H1 (cell line): ENCODE measurements around the gene CES4A. TPM values are rescaled to one million over a fixed set of nuclear protein-coding genes. Genes with fewer than 3 reads are reported as not detected.

Source experiments
- CTCF ChIA-PET: fragments of 300-600 bp; sonication (Branson Sonifier 250); formaldehyde crosslinking; loops from one replicate; lab custom pipeline; 2021; ENCODE audit not compliant: partially characterized antibody; lab: Charles Lee
- POLR2A ChIA-PET: fragments of 300-600 bp; sonication (Branson Sonifier 250); formaldehyde crosslinking; loops from one replicate; lab custom pipeline; 2021; ENCODE audit warnings: inconsistent platforms; ENCODE audit not compliant: partially characterized antibody; lab: Charles Lee
- DNase-seq, 2 experiments: peaks; one replicate each; pipeline versions ENCODE4 v3.0.0 to v3.0.0-alpha.2; 2010 to 2022; ENCODE audit warnings: low spot score in 2 of 2, low read depth in 1 of 2, mixed read lengths in 1 of 2
- FAIRE-seq: peaks from 2 replicates; lab custom pipeline; 2011; peaks lifted over from hg19 to GRCh38; lab: Jason Lieb, UNC
- H2AFZ ChIP-seq: 2 replicates; pipeline ENCODE4 v1.8.1; 2012; ENCODE audit warnings: low read length, inconsistent platforms
- H2AK5ac ChIP-seq: 2 replicates; pipeline ENCODE4 v1.6.1; 2013; ENCODE audit warnings: low read depth, low read length
- H2BK120ac ChIP-seq: replicated peaks from 2 replicates; pipeline ENCODE3; 2013; ENCODE audit warnings: low read depth, low read length, inconsistent platforms
- H2BK12ac ChIP-seq: 2 replicates; pipeline ENCODE4 v1.6.1; 2013; ENCODE audit warnings: low read depth, low read length
- H2BK15ac ChIP-seq: 2 replicates; pipeline ENCODE4 v1.6.1; 2013; ENCODE audit warnings: low read length
- H2BK20ac ChIP-seq: 2 replicates; pipeline ENCODE4 v1.6.1; 2013; ENCODE audit warnings: low read length
- H2BK5ac ChIP-seq: 2 replicates; pipeline ENCODE4 v1.6.1; 2013; ENCODE audit warnings: low read depth, low read length
- H3K14ac ChIP-seq: 2 replicates; pipeline ENCODE4 v1.6.1; 2013; ENCODE audit warnings: inconsistent platforms; ENCODE audit not compliant: insufficient read length
- H3K18ac ChIP-seq: 2 replicates; pipeline ENCODE4 v1.6.1; 2013; ENCODE audit warnings: low read length; ENCODE audit errors: extremely low read depth
- H3K23ac ChIP-seq: 2 replicates; pipeline ENCODE4 v1.6.1; 2013; ENCODE audit warnings: inconsistent platforms; ENCODE audit not compliant: insufficient read length
- H3K23me2 ChIP-seq: 2 replicates; pipeline ENCODE4 v1.6.1; 2013; ENCODE audit warnings: low read depth, low read length
- H3K27ac ChIP-seq: 2 replicates; pipeline ENCODE4 v1.6.1; 2011; ENCODE audit warnings: low read depth, low read length, inconsistent platforms
- H3K27me3 ChIP-seq, 4 experiments: replicated peaks in 1 of 4; 1 replicate in 1 of 4; 2 replicates in 3 of 4; pipeline versions ENCODE4 v1.6.1 to v1.8.1; 2011 to 2013; ENCODE audit warnings: low read length in 3 of 4, mild to moderate bottlenecking in 3 of 4, inconsistent platforms in 2 of 4, mixed read lengths in 2 of 4, moderate library complexity in 1 of 4; ENCODE audit not compliant: control insufficient read depth in 3 of 4, insufficient read depth in 3 of 4; ENCODE audit errors: extremely low read depth in 1 of 4
- H3K36me3 ChIP-seq, 4 experiments: 2 replicates each; pipeline versions ENCODE4 v1.6.1 to v1.8.1; 2011 to 2013; ENCODE audit warnings: mild to moderate bottlenecking in 4 of 4, low read length in 3 of 4, moderate library complexity in 2 of 4, control low read depth in 1 of 4, inconsistent platforms in 1 of 4; ENCODE audit not compliant: insufficient read depth in 4 of 4, control insufficient read depth in 2 of 4
- H3K4ac ChIP-seq: replicated peaks from 2 replicates; pipeline ENCODE3; 2013; ENCODE audit warnings: low read length, low read depth, mixed read lengths, inconsistent platforms; ENCODE audit not compliant: insufficient read length
- H3K4me1 ChIP-seq, 4 experiments: replicated peaks in 1 of 4; 1 replicate in 1 of 4; 2 replicates in 3 of 4; pipeline versions ENCODE4 v1.6.1 to v1.8.1; 2011 to 2013; ENCODE audit warnings: low read length in 3 of 4, inconsistent platforms in 2 of 4, mixed read lengths in 1 of 4; ENCODE audit not compliant: insufficient read depth in 4 of 4, control insufficient read depth in 3 of 4
- H3K4me2 ChIP-seq, 2 experiments: 2 replicates each; pipeline versions ENCODE4 v1.6.1 to v1.8.1; 2011 to 2013; ENCODE audit warnings: low read depth in 2 of 2, low read length in 2 of 2, control low read depth in 1 of 2, inconsistent platforms in 1 of 2, mild to moderate bottlenecking in 1 of 2; ENCODE audit not compliant: insufficient read depth in 1 of 2
- H3K4me3 ChIP-seq, 4 experiments: fragments of 200-600, 300-600 bp in 1 of 4; sonication (generic), shearing (Covaris generic), sonication (Bioruptor Twin) in 1 of 4; 2 replicates each; pipeline versions ENCODE4 v1.5.1 to v1.8.1; 2011 to 2016; ENCODE audit warnings: low read length in 4 of 4, low read depth in 3 of 4, control low read depth in 2 of 4, inconsistent platforms in 2 of 4, mild to moderate bottlenecking in 2 of 4, mixed read lengths in 1 of 4, moderate library complexity in 1 of 4; ENCODE audit not compliant: insufficient read depth in 2 of 4; ENCODE audit errors: extremely low read depth in 1 of 4
- H3K56ac ChIP-seq: replicated peaks from 2 replicates; pipeline ENCODE3; 2013; ENCODE audit warnings: low read depth, mild to moderate bottlenecking, mixed read lengths, low read length, inconsistent platforms; ENCODE audit not compliant: insufficient read length
- H3K79me1 ChIP-seq: 2 replicates; pipeline ENCODE4 v1.6.1; 2013; ENCODE audit warnings: low read depth, low read length, control low read depth
- H3K79me2 ChIP-seq, 2 experiments: 2 replicates each; pipeline versions ENCODE4 v1.6.1 to v1.8.1; 2012 to 2013; ENCODE audit warnings: low read length in 2 of 2, mild to moderate bottlenecking in 2 of 2, inconsistent platforms in 1 of 2; ENCODE audit not compliant: insufficient read depth in 2 of 2, control insufficient read depth in 1 of 2
- H3K9ac ChIP-seq, 4 experiments: replicated peaks in 1 of 4; 1 replicate in 1 of 4; 2 replicates in 3 of 4; pipeline versions ENCODE4 v1.6.1 to v1.8.1; 2011 to 2013; ENCODE audit warnings: low read depth in 3 of 4, low read length in 3 of 4, control low read depth in 2 of 4, mild to moderate bottlenecking in 2 of 4, moderate library complexity in 2 of 4, inconsistent platforms in 1 of 4; ENCODE audit errors: extremely low read depth in 1 of 4
- H3K9me3 ChIP-seq, 2 experiments: 2 replicates each; pipeline versions ENCODE4 v1.6.1 to v1.8.1; 2012 to 2013; ENCODE audit warnings: mild to moderate bottlenecking in 2 of 2, moderate library complexity in 2 of 2, control low read depth in 1 of 2, inconsistent platforms in 1 of 2, low read depth in 1 of 2, low read length in 1 of 2, mixed read lengths in 1 of 2; ENCODE audit not compliant: insufficient read depth in 2 of 2
- H4K20me1 ChIP-seq, 2 experiments: replicated peaks in 1 of 2; 2 replicates each; pipeline versions ENCODE3 to v1.8.1; 2011 to 2013; ENCODE audit warnings: inconsistent platforms in 2 of 2, low read length in 2 of 2, mild to moderate bottlenecking in 1 of 2; ENCODE audit not compliant: insufficient read depth in 2 of 2, control insufficient read depth in 1 of 2
- H4K5ac ChIP-seq: 2 replicates; pipeline ENCODE4 v1.6.1; 2013; ENCODE audit warnings: low read length, low read depth, mixed read lengths, inconsistent platforms; ENCODE audit not compliant: insufficient read length
- H4K8ac ChIP-seq: 2 replicates; pipeline ENCODE4 v1.8.0; 2013; ENCODE audit warnings: mild to moderate bottlenecking, moderate library complexity, low read length, inconsistent platforms; ENCODE audit not compliant: insufficient read depth; ENCODE audit errors: extremely low read depth
- H4K91ac ChIP-seq: replicated peaks from 2 replicates; pipeline ENCODE3; 2013; ENCODE audit warnings: low read length, mixed read lengths, inconsistent platforms; ENCODE audit not compliant: insufficient read length
- CTCF ChIP-seq, 3 experiments: IDR thresholded peaks; 1 replicate in 2 of 3; 2 replicates in 1 of 3; pipeline versions ENCODE4 v1.5.1 to v1.6.1; 2011; ENCODE audit warnings: low read length in 3 of 3, mild to moderate bottlenecking in 3 of 3, inconsistent platforms in 2 of 3, low read depth in 1 of 3, moderate library complexity in 1 of 3; ENCODE audit not compliant: insufficient read depth in 1 of 3; ENCODE audit errors: control extremely low read depth in 1 of 3
- EGR1 ChIP-seq: IDR thresholded peaks from 2 replicates; pipeline ENCODE4 v1.6.1; 2011; ENCODE audit warnings: low read depth, low read length, borderline replicate concordance
- KDM1A ChIP-seq: fragments of 200-600, 300-600 bp; sonication (generic); IDR thresholded peaks from 2 replicates; pipeline ENCODE4 v1.7.1; 2016; ENCODE audit warnings: mild to moderate bottlenecking, low read length, borderline replicate concordance
- MAFK ChIP-seq: IDR thresholded peaks from 2 replicates; pipeline ENCODE4 v1.6.1; 2012; ENCODE audit warnings: low read depth, mild to moderate bottlenecking, improper control_type of control experiment, low read length
- NRF1 ChIP-seq: IDR thresholded peaks from 2 replicates; pipeline ENCODE4 v1.6.1; 2011; ENCODE audit warnings: mild to moderate bottlenecking, low read depth, low read length, improper control_type of control experiment
- SAP30 ChIP-seq: fragments of 300-600 bp; sonication (generic); IDR thresholded peaks from 2 replicates; pipeline ENCODE4 v1.7.1; 2012; ENCODE audit warnings: low read length, moderate library complexity, mild to moderate bottlenecking, inconsistent platforms; ENCODE audit not compliant: insufficient read depth, insufficient replicate concordance
- SP1 ChIP-seq: IDR thresholded peaks from 2 replicates; pipeline ENCODE4 v1.6.1; 2011; ENCODE audit warnings: low read depth, low read length
- USF2 ChIP-seq: IDR thresholded peaks from 2 replicates; pipeline ENCODE4 v1.6.1; 2011; ENCODE audit warnings: low read length, improper control_type of control experiment
- WGBS, 2 experiments: shearing (Covaris generic) in 1 of 2; methylation state at CpG; one replicate each; pipeline versions ENCODE4 v1.1.6 to v1.1.7; 2013 to 2015; ENCODE audit warnings: low lambda C conversion rate in 2 of 2, mixed read lengths in 2 of 2, inconsistent platforms in 1 of 2, low coverage in 1 of 2, missing lambda C conversion rate in 1 of 2; ENCODE audit not compliant: insufficient replicate concordance in 2 of 2, insufficient coverage in 1 of 2, insufficient read length in 1 of 2; ENCODE audit errors: extremely low coverage in 1 of 2, missing lambda C conversion rate in 1 of 2; 5-methylcytosine and 5-hydroxymethylcytosine counted together
- polyA plus RNA-seq, 7 experiments: library from polyadenylated mRNA; depleted of rRNA in 3 of 7; stranded (reverse) in 5 of 7; unstranded in 2 of 7; fragments of >200 nt in 5 of 7; fragments of 200-250 nt in 2 of 7; gene quantifications; 1 replicate in 5 of 7; 2 replicates in 1 of 7; 4 replicates in 1 of 7; pipeline versions ENCODE4 v1.2.1 to v1.2.3, GENCODE V29; 2011 to 2013; ENCODE audit warnings: missing spikeins in 2 of 7, mixed read lengths in 2 of 7
- total RNA-seq: library from RNA; stranded (reverse); fragmentation: NEBNext Ultra II Directional; extraction: Animal tissue kit (Norgen Biotek cat#: 25700); gene quantifications from 2 replicates; pipeline ENCODE4 v1.2.1, GENCODE V29; 2021
- TF ChIP-seq, protein P1 (sequence below): IDR thresholded peaks from 2 replicates; pipeline ENCODE4 v1.6.1; 2012; ENCODE audit warnings: inconsistent platforms

CES4A gene
- total and polyA plus RNA-seq, 2 of the 8 experiments (the other 6 are each of a cell fraction or from before 2014, with no cell fraction given) = 0.93 to 1.5 TPM

- Histone ChIP-seq H2BK12ac (no peak overlapping the region), H4K91ac (no peak overlapping the region), H3K4me2 (no peak overlapping the region; a peak in 1 of 4 replicates), H2BK120ac (no peak overlapping the region), H3K27me3 (peaks cover 10 to 34% (median 32%) of the 10 kb centered on the region in 4 experiments), H4K8ac (no peak overlapping the region), H3K4me1 (peaks cover 0 to 5% (median 1%) of the 10 kb centered on the region in 4 experiments; a peak in 2 of 7 replicates), H4K5ac (no peak overlapping the region), H3K14ac (no peak overlapping the region), H4K20me1 (peaks cover 0 to 3% of the 10 kb centered on the region in 2 experiments), H3K23me2 (peaks cover 2% of the 10 kb centered on the region; the same call in 1 of the 2 replicates), H3K4ac (no peak overlapping the region), H3K18ac (no peak overlapping the region), H3K79me1 (no peaks in the 10 kb centered on the region), H3K36me3 (peaks cover 2 to 12% (median 7%) of the 10 kb centered on the region in 4 experiments; a peak in 5 of 8 replicates), H2AFZ (no peak overlapping the region), H3K4me3 (no peak overlapping the region), H2BK5ac (no peak overlapping the region), H2BK20ac (no peak overlapping the region), H3K79me2 (no peaks in the 10 kb centered on the region), H3K56ac (no peak overlapping the region), H2AK5ac (no peak overlapping the region), H3K23ac (no peak overlapping the region), H3K9ac (no peak overlapping the region), H3K27ac (no peak overlapping the region), H3K9me3 (no peaks in the 10 kb centered on the region), H2BK15ac (no peak overlapping the region)
- WGBS, 2 experiments = 57% methylated on average over 5 of the region's 5 CpGs; no CpG with 5 or more reads in 1 of the 2 experiments
- DNase-seq (no peak), FAIRE-seq (no peak)
- CTCF ChIA-PET = interaction anchor here (0.6 to 3.3 kb wide), 9 partner anchors 11 to 372 kb away, joined by 3 to 14 read pairs (median 4); partner anchors contain the start of gene CIAO2B
- POLR2A ChIA-PET = no interaction called here
- no peak for TF ChIP-seq KDM1A
- no peak for TF ChIP-seq CTCF (IDR thresholded peaks at IDR 0.05; ENCODE audit: control extremely low read depth in 1 of 3, insufficient read depth in 1 of 3, low read depth in 1 of 3, low read length in 3 of 3)
- TF ChIP-seq SAP30 = no peak
- TF ChIP-seq NRF1 = no peak
- no peak for TF ChIP-seq EGR1
- no peak for TF ChIP-seq MAFK
- TF ChIP-seq, protein P1, sequence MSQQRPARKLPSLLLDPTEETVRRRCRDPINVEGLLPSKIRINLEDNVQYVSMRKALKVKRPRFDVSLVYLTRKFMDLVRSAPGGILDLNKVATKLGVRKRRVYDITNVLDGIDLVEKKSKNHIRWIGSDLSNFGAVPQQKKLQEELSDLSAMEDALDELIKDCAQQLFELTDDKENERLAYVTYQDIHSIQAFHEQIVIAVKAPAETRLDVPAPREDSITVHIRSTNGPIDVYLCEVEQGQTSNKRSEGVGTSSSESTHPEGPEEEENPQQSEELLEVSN = no peak
- no peak for TF ChIP-seq USF2
- TF ChIP-seq SP1 = no peak
Observed at GRCh38 chr16:66946974-66947301, 41.5 kb upstream of the CES4A start.
